Pancreas (tissue), 10 donors: ENCODE measurements around the gene FAM217B. TPM values are rescaled to one million over a fixed set of nuclear protein-coding genes. Genes with fewer than 3 reads are reported as not detected.

Experiments used
- ATAC-seq, 4 donors: fragments of 200-7000 bp; cut with Tn5 transposase; one replicate each; pipeline versions ENCODE4 v1.8.0 to v1.9.1; 2020; ENCODE audit warnings: mild to moderate bottlenecking in 4 of 4, moderate library complexity in 4 of 4
- DNase-seq, 6 donors: peaks; one replicate each; pipeline ENCODE4 v3.0.0-alpha.2; 2020
- FAIRE-seq: peaks from 2 replicates; lab custom pipeline; 2012; peaks lifted over from hg19 to GRCh38; lab: Jason Lieb, UNC
- H3K27ac ChIP-seq, 4 donors: fragments of 200-600 bp; sonication (generic); 1 replicate in 3 of 4; 2 replicates in 1 of 4; pipeline versions ENCODE4 v1.5.0 to v1.8.0; 2020
- H3K27me3 ChIP-seq, 4 donors: fragments of 200-600 bp; one replicate each; pipeline ENCODE4 v1.8.0; 2021
- H3K36me3 ChIP-seq, 3 donors: fragments of 200-600 bp; sonication (generic) in 1 of 3; one replicate each; pipeline versions ENCODE4 v1.5.0 to v1.8.0; 2020 to 2021
- H3K4me1 ChIP-seq, 3 donors: fragments of 200-600 bp; one replicate each; pipeline ENCODE4 v1.8.0; 2021
- H3K4me3 ChIP-seq, 4 donors: fragments of 200-600 bp; sonication (generic) in 2 of 4; one replicate each; pipeline versions ENCODE4 v1.5.0 to v1.8.0; 2020 to 2021
- H3K9me3 ChIP-seq, 4 donors: fragments of 200-600 bp; one replicate each; pipeline ENCODE4 v1.8.0; 2021
- CTCF ChIP-seq, 4 donors: fragments of 200-600 bp; sonication (generic) in 3 of 4; IDR thresholded peaks; one replicate each; pipeline versions ENCODE4 v1.5.0 to v1.8.0; 2021; ENCODE audit warnings: antibody characterized with exemption in 4 of 4
- WGBS, 2 donors: extraction: QIAGEN DNeasy Blood & Tissue Kit; methylation state at CpG; one replicate each; pipeline ENCODE4 v1.1.7; 2013; 5-methylcytosine and 5-hydroxymethylcytosine counted together
- intact Hi-C, 3 donors: fragments of 100-400 bp; cut with DNase I; formaldehyde crosslinking; loops; one replicate each; pipeline versions ENCODE4 v1.11.1 to v1.14.2; 2022
- polyA plus RNA-seq, 2 donors: library from polyadenylated mRNA; stranded (reverse); fragments of 200-250 nt; gene quantifications; one replicate each; pipeline ENCODE4 v1.2.3, GENCODE V29; 2013
- total RNA-seq, 6 donors: library from RNA; stranded (reverse); fragmentation: NEBNext Ultra II Directional in 4 of 6; extraction: Animal tissue kit (Norgen Biotek cat#: 25700) in 4 of 6; gene quantifications; one replicate each; pipeline versions ENCODE4 v1.2.1 to v1.2.4, GENCODE V29; 2021 to 2023
- donor health status: healthy with polysubstance abuse.
- donor health status: DM: no; HTN: no; CAD: no; lungs with moderate emphysema.
- donor health status: DM: no; HTN: no; CAD: no.
- donor health status: control.
- donor health status: control.
- donor health status: Bipolar disorder and iron deficiency.
- donor health status: DM: yes; HTN: yes; CAD: no.
- donor health status: DM: no; HTN: no; CAD: no.
- donor health status: DM: no; HTN: no; CAD: no.
- donor health status: DM: yes; HTN: yes; CAD: no.

Gene FAM217B
- total and polyA plus RNA-seq, 8 donors = 1.4 to 6.6 (median 2.8) TPM

- no peaks in the 10 kb centered on the region for H3K27me3 ChIP-seq
- no peak for TF ChIP-seq CTCF (IDR thresholded peaks at IDR 0.05)
- FAIRE-seq (no peak), ATAC-seq (no peak), DNase-seq (no peak)
- H3K4me1 ChIP-seq = peaks cover 5 to 9% (median 5%) of the 10 kb centered on the region in 3 donors
- intact Hi-C loops = no loop called here
- no peaks in the 10 kb centered on the region for H3K36me3 ChIP-seq
- H3K9me3 ChIP-seq = no peaks in the 10 kb centered on the region
- WGBS, 2 donors = 88 to 95% methylated on average over 6 of the region's 6 CpGs
- no peak overlapping the region for H3K4me3 ChIP-seq
- H3K27ac ChIP-seq = no peak overlapping the region
Observed at GRCh38 chr20:59962155-59962554, 22.0 kb downstream of the FAM217B start.

GRCh38 chr20:59966428-59966827 lies 26.2 kb downstream of the FAM217B start:
- H3K9me3 ChIP-seq = no peaks in the 10 kb centered on the region
- FAIRE-seq (no peak), ATAC-seq (no peak), DNase-seq (no peak)
- H3K27ac ChIP-seq = no peak overlapping the region
- H3K4me1 ChIP-seq = no peaks in the 10 kb centered on the region
- no peak overlapping the region for H3K4me3 ChIP-seq
- no peak for TF ChIP-seq CTCF (IDR thresholded peaks at IDR 0.05)
- intact Hi-C loops = no loop called here
- H3K27me3 ChIP-seq = no peaks in the 10 kb centered on the region
- H3K36me3 ChIP-seq = no peaks in the 10 kb centered on the region
- WGBS, 2 donors = 83 to 84% methylated on average over 3 of the region's 3 CpGs

- Histone ChIP-seq H3K27ac (no peak overlapping the region), H3K9me3 (no peaks in the 10 kb centered on the region), H3K27me3 (no peaks in the 10 kb centered on the region), H3K4me1 (no peaks in the 10 kb centered on the region), H3K4me3 (no peak overlapping the region), H3K36me3 (no peaks in the 10 kb centered on the region)
- FAIRE-seq (no peak), ATAC-seq (no peak), DNase-seq (no peak)
- 80 to 93% methylated on average over 1 of the region's 1 CpG for WGBS, 2 donors
- TF ChIP-seq CTCF (IDR thresholded peaks at IDR 0.05) = no peak
- intact Hi-C loops = no loop called here
Observed at GRCh38 chr20:59971428-59971827, 31.2 kb downstream of the FAM217B start.

- TF ChIP-seq CTCF (IDR thresholded peaks at IDR 0.05) = no peak
- intact Hi-C loops = no loop called here
- Histone ChIP-seq H3K4me3 (no peak overlapping the region), H3K27ac (no peak overlapping the region), H3K9me3 (no peaks in the 10 kb centered on the region), H3K27me3 (no peaks in the 10 kb centered on the region), H3K4me1 (no peaks in the 10 kb centered on the region), H3K36me3 (no peaks in the 10 kb centered on the region)
- WGBS, 2 donors = 76 to 79% methylated on average over 12 of the region's 12 CpGs
- no peak for FAIRE-seq
- DNase-seq = no peak
- ATAC-seq = peak in 1 of 4 donors; percentile 25
Observed at GRCh38 chr20:59972037-59972801, 32.0 kb downstream of the FAM217B start.

- no peaks in the 10 kb centered on the region for H3K4me1 ChIP-seq
- ATAC-seq (no peak), FAIRE-seq (no peak), DNase-seq (no peak)
- no peaks in the 10 kb centered on the region for H3K9me3 ChIP-seq
- no peaks in the 10 kb centered on the region for H3K36me3 ChIP-seq
- no peak overlapping the region for H3K27ac ChIP-seq
- H3K4me3 ChIP-seq = no peak overlapping the region
- no peaks in the 10 kb centered on the region for H3K27me3 ChIP-seq
- TF ChIP-seq CTCF (IDR thresholded peaks at IDR 0.05) = no peak
- intact Hi-C loops = no loop called here
- WGBS, 2 donors = 86 to 91% methylated on average over 6 of the region's 6 CpGs
Observed at GRCh38 chr20:59976156-59976782, 36.1 kb downstream of the FAM217B start.
